HG02938 (cell line): ENCODE data around the gene MADD.
A peak's percentile ranks its signal among the peaks of the same experiment; 100 is the strongest.

ENCODE experiments used
- ATAC-seq: cut with Tn5 transposase; IDR thresholded peaks from one replicate; pipeline ENCODE4 v1.9.1; 2021; ENCODE audit warnings: mild to moderate bottlenecking, moderate library complexity; ENCODE audit not compliant: unreplicated experiment

MADD gene

GRCh38 chr11:47378010-47378835 lies 108.3 kb downstream of the MADD start, which contains the start of gene SPI1:
Gene SPI1, minus strand, starts transcription at chr11:47378547. Its CDS starts 194 bp downstream, at chr11:47378353.
- ATAC-seq: peak; percentile 81

- ATAC-seq: no peak
Measured at GRCh38 chr11:47378836-47379170, 108.9 kb downstream of the MADD start.

- ATAC-seq: no peak
Measured at GRCh38 chr11:47379317-47379716, 109.4 kb downstream of the MADD start.
